ENCODE measurements around the gene CT83.

The CT83 gene

DNA sequence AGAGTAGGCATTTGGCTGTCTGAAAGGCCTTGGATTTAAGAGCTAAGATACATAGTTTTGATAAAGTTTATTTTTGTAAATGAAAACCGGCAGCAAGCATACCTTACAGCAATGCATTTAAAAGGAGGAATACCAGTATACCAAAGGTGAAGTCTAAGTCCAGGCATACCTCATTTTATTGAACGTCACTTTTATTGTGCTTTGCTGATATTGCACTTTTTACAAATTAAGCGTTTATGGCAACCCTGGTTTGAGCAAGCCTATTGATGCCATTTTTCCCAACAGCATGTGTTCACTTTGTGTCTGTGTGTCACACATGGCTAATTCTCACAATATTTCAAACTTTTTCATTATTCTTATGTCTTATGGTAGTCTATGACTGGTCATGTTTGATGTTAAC, 34.8 kb downstream of the CT83 start:
- TF ChIP-seq ZBTB1 (tag by site-specific recombination; IDR thresholded peaks at IDR 0.05) (no peak), ZNF211 (tag by site-specific recombination; IDR thresholded peaks at IDR 0.05; ENCODE audit: low read depth) (no peak), ZNF610 (tag by site-specific recombination; IDR thresholded peaks at IDR 0.05; ENCODE audit: borderline replicate concordance) (no peak), KLF8 (tag by site-specific recombination; IDR thresholded peaks at IDR 0.05) (no peak), ZNF302 (tag by site-specific recombination; IDR thresholded peaks at IDR 0.05; ENCODE audit: low read depth) (no peak), ZNF76 (tag by site-specific recombination; IDR thresholded peaks at IDR 0.05; ENCODE audit: borderline replicate concordance, low read depth) (no peak), OVOL3 (tag by site-specific recombination; IDR thresholded peaks at IDR 0.05) (no peak), ZNF596 (tag by site-specific recombination; IDR thresholded peaks at IDR 0.05) (no peak), ZNF10 (tag by site-specific recombination; IDR thresholded peaks at IDR 0.05) (no peak), ZSCAN30 (tag by site-specific recombination; IDR thresholded peaks at IDR 0.05) (no peak), ZBTB17 (tag by site-specific recombination; IDR thresholded peaks at IDR 0.05) (no peak), ZBTB21 (tag by site-specific recombination; IDR thresholded peaks at IDR 0.05) (no peak), ZNF169 (tag by site-specific recombination; IDR thresholded peaks at IDR 0.05) (no peak)
- TF ChIP-seq, protein P1, sequence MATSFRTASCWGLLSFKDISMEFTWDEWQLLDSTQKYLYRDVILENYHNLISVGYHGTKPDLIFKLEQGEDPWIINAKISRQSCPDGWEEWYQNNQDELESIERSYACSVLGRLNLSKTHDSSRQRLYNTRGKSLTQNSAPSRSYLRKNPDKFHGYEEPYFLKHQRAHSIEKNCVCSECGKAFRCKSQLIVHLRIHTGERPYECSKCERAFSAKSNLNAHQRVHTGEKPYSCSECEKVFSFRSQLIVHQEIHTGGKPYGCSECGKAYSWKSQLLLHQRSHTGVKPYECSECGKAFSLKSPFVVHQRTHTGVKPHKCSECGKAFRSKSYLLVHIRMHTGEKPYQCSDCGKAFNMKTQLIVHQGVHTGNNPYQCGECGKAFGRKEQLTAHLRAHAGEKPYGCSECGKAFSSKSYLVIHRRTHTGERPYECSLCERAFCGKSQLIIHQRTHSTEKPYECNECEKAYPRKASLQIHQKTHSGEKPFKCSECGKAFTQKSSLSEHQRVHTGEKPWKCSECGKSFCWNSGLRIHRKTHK (tag by site-specific recombination; IDR thresholded peaks at IDR 0.05): no peak
- TF ChIP-seq, protein P2, sequence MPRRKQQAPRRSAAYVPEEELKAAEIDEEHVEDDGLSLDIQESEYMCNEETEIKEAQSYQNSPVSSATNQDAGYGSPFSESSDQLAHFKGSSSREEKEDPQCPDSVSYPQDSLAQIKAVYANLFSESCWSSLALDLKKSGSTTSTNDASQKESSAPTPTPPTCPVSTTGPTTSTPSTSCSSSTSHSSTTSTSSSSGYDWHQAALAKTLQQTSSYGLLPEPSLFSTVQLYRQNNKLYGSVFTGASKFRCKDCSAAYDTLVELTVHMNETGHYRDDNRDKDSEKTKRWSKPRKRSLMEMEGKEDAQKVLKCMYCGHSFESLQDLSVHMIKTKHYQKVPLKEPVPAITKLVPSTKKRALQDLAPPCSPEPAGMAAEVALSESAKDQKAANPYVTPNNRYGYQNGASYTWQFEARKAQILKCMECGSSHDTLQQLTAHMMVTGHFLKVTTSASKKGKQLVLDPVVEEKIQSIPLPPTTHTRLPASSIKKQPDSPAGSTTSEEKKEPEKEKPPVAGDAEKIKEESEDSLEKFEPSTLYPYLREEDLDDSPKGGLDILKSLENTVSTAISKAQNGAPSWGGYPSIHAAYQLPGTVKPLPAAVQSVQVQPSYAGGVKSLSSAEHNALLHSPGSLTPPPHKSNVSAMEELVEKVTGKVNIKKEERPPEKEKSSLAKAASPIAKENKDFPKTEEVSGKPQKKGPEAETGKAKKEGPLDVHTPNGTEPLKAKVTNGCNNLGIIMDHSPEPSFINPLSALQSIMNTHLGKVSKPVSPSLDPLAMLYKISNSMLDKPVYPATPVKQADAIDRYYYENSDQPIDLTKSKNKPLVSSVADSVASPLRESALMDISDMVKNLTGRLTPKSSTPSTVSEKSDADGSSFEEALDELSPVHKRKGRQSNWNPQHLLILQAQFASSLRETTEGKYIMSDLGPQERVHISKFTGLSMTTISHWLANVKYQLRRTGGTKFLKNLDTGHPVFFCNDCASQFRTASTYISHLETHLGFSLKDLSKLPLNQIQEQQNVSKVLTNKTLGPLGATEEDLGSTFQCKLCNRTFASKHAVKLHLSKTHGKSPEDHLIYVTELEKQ (tag by site-specific recombination; IDR thresholded peaks at IDR 0.05; ENCODE audit: borderline replicate concordance): no peak
- TF ChIP-seq, protein P3, sequence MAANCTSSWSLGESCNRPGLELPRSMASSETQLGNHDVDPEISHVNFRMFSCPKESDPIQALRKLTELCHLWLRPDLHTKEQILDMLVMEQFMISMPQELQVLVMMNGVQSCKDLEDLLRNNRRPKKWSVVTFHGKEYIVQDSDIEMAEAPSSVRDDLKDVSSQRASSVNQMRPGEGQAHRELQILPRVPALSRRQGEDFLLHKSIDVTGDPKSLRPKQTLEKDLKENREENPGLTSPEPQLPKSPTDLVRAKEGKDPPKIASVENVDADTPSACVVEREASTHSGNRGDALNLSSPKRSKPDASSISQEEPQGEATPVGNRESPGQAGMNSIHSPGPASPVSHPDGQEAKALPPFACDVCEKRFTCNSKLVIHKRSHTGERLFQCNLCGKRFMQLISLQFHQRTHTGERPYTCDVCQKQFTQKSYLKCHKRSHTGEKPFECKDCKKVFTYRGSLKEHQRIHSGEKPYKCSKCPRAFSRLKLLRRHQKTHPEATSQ (tag by site-specific recombination; IDR thresholded peaks at IDR 0.05): no peak
- TF ChIP-seq, protein P4, sequence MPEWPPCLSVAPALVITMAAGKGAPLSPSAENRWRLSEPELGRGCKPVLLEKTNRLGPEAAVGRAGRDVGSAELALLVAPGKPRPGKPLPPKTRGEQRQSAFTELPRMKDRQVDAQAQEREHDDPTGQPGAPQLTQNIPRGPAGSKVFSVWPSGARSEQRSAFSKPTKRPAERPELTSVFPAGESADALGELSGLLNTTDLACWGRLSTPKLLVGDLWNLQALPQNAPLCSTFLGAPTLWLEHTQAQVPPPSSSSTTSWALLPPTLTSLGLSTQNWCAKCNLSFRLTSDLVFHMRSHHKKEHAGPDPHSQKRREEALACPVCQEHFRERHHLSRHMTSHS (tag by site-specific recombination; IDR thresholded peaks at IDR 0.05): no peak
- CTCF ChIA-PET: no interaction called here
- POLR2A ChIA-PET: no interaction called here

GRCh38 chrX:116417968-116418367, 44.8 kb downstream of the CT83 start:
- no peaks in the 10 kb centered on the region for H3K9me3 ChIP-seq (ENCODE audit: control insufficient read depth, insufficient read depth, low read depth, low read length)
- CTCF ChIA-PET: no interaction called here
- TF ChIP-seq, protein P5, sequence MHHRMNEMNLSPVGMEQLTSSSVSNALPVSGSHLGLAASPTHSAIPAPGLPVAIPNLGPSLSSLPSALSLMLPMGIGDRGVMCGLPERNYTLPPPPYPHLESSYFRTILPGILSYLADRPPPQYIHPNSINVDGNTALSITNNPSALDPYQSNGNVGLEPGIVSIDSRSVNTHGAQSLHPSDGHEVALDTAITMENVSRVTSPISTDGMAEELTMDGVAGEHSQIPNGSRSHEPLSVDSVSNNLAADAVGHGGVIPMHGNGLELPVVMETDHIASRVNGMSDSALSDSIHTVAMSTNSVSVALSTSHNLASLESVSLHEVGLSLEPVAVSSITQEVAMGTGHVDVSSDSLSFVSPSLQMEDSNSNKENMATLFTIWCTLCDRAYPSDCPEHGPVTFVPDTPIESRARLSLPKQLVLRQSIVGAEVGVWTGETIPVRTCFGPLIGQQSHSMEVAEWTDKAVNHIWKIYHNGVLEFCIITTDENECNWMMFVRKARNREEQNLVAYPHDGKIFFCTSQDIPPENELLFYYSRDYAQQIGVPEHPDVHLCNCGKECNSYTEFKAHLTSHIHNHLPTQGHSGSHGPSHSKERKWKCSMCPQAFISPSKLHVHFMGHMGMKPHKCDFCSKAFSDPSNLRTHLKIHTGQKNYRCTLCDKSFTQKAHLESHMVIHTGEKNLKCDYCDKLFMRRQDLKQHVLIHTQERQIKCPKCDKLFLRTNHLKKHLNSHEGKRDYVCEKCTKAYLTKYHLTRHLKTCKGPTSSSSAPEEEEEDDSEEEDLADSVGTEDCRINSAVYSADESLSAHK (tag by site-specific recombination; IDR thresholded peaks at IDR 0.05): no peak
- TF ChIP-seq ZNF174 (tag by site-specific recombination; IDR thresholded peaks at IDR 0.05) (no peak), ZNF549 (tag by site-specific recombination; IDR thresholded peaks at IDR 0.05) (no peak), ZNF10 (tag by site-specific recombination; IDR thresholded peaks at IDR 0.05) (no peak), MEIS1 (CRISPR knock-in tag; IDR thresholded peaks at IDR 0.05; ENCODE audit: borderline replicate concordance) (no peak), ZNF624 (tag by site-specific recombination; IDR thresholded peaks at IDR 0.05) (no peak), ZNF707 (tag by site-specific recombination; IDR thresholded peaks at IDR 0.05) (no peak), GLIS2 (tag by site-specific recombination; IDR thresholded peaks at IDR 0.05) (no peak), ZBTB21 (tag by site-specific recombination; IDR thresholded peaks at IDR 0.05) (no peak), ZNF146 (tag by site-specific recombination; IDR thresholded peaks at IDR 0.05) (no peak), ZNF341 (tag by site-specific recombination; IDR thresholded peaks at IDR 0.05; ENCODE audit: low read depth) (no peak)
- no peaks in the 10 kb centered on the region for H3K4me1 ChIP-seq (ENCODE audit: control insufficient read depth, insufficient read depth, low read length)
- no peak overlapping the region for H3K4me3 ChIP-seq (ENCODE audit: low read depth, low read length)
- no peak overlapping the region for H3K27ac ChIP-seq (ENCODE audit: extremely low read depth, low read depth, low read length)
- no peaks in the 10 kb centered on the region for H3K36me3 ChIP-seq (ENCODE audit: control insufficient read depth in 2 of 2, insufficient read depth in 1 of 2, low read length in 2 of 2)
- POLR2A ChIA-PET: no interaction called here

More for the DNA sequence above, 34.8 kb downstream of the CT83 start:
- no peaks in the 10 kb centered on the region for H3K4me1 ChIP-seq (ENCODE audit: control insufficient read depth, insufficient read depth, low read length)
- no peak overlapping the region for H3K27ac ChIP-seq (ENCODE audit: extremely low read depth, low read depth, low read length)
- no peaks in the 10 kb centered on the region for H3K36me3 ChIP-seq (ENCODE audit: control insufficient read depth in 2 of 2, insufficient read depth in 1 of 2, low read length in 2 of 2)
- no peaks in the 10 kb centered on the region for H3K9me3 ChIP-seq (ENCODE audit: control insufficient read depth, insufficient read depth, low read depth, low read length)
- no peak overlapping the region for H3K4me3 ChIP-seq (ENCODE audit: low read depth, low read length)
